GM19397 (cell line): ENCODE results near the gene OR52N4.
"Not testable (repeated sequence)": the region's sequence is repeated elsewhere in the genome, so short reads cannot be mapped to it uniquely, and the experiment has no call there.

ENCODE experiments used
- ATAC-seq: cut with Tn5 transposase; IDR thresholded peaks from one replicate; pipeline ENCODE4 v1.9.1; 2021; ENCODE audit warnings: mild to moderate bottlenecking, moderate library complexity; ENCODE audit not compliant: unreplicated experiment

OR52N4 gene

DNA sequence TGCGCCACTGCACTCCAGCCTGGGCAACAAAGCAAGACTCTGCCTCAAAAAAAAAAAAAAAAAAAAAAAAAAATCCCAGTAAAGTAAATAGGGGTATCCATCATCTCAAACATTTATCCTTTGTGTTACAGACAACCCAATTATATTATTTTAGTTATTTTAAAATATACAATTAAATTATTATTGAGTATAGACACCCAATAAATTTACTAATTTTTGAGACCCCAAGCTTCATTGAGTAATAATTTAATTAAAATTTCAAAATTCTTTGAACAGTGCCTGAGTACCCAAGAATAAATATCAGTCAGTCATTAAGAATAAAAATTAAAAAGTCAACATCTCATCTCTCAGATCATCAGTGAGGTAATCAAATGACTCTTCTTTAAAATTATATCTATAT, at the start of gene OR52N4:
TSS of gene OR52N4 (plus strand) at position 301 of the 400 bp plus-strand sequence. CDS start 498 bp downstream, outside the sequence.
- no peak for ATAC-seq

DNA sequence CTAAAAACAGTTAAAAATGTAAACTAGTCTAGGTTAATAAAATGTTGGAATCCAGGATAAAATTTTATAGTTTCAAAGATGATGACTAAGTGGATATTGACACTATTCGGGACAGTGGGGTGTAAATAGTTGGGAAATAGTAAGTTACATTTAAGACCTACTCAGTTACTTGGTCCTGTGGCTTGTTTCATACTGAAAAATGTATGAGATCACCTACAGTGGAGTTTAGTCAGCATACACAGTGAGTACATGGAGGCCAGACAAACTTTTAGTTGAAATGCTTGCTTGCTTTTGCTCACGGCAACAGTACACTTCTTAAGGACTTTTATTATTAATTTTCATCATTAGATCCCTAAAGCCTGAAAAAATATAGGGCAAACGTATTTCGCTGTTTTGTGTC, 48.4 kb upstream of the OR52N4 start:
- no peak for ATAC-seq

DNA sequence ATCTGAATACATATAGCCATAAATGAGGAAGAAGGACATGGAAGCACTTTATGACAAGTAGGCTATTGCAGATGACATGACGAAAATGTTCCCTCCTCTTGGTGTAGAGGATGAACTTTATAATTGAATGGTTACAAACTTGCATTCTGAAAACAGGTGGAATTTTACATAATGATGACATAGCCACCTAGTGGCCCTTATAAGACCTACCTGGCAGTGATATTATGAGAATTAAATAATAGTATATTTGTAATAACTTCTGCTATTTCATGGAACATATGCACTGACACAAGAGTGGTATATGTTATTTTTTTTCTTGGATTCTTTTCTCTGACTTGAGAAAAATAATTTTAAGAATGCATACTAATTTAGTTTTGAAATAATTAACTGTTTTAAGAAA, 41.5 kb upstream of the OR52N4 start:
- no peak for ATAC-seq

DNA sequence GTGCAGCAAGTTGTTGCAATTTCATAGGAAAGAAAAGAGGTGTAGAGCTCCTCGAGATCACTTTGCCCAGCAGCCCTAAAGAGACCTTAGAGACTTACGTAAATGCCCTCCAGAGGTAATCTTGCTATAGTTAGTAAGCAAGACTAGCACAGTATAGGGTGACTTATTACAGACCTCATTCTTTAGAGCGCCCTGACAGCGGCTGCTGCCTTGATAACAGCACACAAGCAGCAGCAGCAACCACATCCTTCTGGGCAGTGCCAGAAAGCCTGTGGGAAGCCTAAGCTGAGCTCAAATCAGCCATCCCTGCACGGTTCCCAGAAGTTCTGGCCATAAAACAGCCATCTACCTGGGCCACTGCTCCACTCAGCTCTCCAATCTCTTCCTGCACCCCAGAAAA, 40.3 kb upstream of the OR52N4 start:
- ATAC-seq: no peak

DNA sequence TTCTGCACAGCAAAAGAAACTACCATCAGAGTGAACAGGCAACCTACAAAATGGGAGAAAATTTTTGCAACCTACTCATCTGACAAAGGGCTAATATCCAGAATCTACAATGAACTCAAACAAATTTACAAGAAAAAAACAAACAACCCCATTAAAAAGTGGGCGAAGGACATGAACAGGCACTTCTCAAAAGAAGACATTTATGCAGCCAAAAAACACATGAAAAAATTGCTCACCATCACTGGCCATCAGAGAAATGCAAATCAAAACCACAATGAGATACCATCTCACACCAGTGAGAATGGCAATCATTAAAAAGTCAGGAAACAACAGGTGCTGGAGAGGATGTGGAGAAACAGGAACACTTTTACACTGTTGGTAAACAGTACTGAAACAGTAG, 37.5 kb upstream of the OR52N4 start:
- ATAC-seq: not testable (repeated sequence)

DNA sequence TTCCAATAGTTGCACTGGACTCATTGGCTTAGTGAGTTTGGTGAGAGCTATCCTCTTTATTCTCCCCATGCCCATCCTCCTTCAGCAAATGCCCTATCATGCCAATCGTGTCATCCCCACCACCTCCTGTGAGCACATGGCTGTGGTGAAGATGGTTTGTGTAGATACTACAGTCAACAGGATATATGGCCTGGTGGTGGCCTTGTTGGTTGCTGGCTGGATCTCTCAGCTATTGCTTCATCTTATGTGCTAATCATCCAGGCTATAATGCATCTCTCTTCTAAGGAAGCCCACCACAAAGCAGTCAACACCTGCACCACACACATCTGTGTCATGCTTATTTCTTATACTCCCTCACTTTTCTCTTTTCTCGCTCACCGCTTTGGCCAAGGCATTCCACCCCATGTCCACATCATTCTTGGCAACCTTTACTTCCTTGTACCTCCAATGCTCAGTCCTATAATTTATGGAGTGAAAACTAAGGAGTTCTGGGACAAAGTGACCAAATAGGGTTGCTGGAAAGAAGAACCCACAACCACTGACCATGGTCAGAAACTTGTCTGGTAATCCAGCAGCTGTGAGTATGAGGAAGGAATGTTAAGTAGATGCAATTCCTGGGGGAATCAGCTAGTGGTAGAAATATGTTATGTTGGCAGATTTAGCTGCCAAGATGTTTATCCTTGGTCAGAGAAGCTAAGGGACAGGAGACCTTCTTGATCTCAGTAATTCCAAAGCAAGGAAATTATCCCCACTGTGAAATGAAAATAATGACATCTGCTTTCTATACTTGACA, 34.1 kb upstream of the OR52N4 start:
- no peak for ATAC-seq

DNA sequence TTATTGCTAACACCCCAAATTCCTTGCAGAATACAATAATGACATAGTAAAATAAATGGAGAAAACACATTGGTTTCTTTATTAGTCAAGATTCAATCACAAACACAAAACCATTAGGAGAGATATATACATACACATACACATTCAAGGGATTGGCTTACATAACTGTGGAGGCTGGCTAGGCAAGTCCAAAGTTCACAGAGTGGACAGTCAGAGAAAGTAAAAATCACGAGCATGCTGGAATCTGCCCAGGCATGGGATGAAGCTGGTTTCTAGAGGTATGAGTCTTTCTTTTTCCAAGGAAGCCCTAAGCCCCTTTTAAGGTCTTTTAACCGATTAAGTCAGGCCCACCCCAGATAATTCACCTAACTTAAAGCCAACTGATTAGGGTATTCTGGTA, 31.4 kb upstream of the OR52N4 start:
- ATAC-seq: no peak

DNA sequence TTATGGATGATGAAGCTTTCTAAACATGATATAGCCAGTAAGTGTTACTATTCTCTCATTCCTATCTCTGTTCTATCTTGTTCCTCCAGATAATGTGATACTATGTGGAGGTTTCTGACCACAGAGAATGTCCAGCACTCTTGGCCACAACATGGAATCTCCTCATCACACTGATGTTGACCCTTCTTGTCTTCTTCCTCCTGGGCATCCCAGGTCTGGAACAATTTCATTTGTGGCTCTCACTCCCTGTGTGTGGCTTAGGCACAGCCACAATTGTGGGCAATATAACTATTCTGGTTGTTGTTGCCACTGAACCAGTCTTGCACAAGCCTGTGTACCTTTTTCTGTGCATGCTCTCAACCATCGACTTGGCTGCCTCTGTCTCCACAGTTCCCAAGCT, 27.7 kb upstream of the OR52N4 start:
- ATAC-seq: no peak

DNA sequence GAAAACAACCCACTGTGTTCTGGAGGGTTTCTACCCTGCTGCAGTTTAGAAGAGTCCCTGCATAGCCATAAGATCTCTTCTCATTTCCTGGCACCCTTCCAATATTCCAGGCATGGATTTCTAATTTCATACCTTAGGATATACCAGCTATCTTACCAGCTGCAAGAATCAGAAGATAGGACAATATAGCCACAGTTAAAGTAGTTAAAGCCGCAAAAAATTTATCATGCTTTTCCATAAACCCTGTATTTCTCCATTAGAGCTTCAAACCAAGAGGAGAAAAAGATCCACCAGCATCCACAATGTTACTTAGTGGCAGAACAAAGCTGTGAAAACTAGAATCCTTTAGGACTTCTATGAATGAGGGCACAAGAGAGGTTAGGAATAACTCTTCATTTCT, 26.4 kb upstream of the OR52N4 start:
- no peak for ATAC-seq

DNA sequence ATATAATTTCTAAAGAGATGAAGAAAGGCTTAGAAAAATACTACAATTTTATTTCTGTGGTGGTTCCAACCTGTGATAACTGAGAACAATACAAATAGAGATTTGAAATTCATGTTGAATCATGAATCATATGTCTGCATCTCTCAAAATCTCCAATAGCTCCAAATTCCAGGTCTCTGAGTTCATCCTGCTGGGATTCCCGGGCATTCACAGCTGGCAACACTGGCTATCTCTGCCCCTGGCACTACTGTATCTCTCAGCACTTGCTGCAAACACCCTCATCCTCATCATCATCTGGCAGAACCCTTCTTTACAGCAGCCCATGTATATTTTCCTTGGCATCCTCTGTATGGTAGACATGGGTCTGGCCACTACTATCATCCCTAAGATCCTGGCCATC, 17.6 kb upstream of the OR52N4 start, which contains the start of gene OR56B1:
TSS of gene OR56B1 (plus strand) at position 53 of the 400 bp plus-strand sequence. CDS start at position 122, 69 bp downstream.
- ATAC-seq: no peak

DNA sequence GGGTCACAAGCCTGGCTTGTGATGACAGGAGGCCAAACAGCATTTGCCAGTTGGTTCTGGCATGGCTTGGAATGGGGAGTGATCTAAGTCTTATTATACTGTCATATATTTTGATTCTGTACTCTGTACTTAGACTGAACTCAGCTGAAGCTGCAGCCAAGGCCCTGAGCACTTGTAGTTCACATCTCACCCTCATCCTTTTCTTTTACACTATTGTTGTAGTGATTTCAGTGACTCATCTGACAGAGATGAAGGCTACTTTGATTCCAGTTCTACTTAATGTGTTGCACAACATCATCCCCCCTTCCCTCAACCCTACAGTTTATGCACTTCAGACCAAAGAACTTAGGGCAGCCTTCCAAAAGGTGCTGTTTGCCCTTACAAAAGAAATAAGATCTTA, 17.0 kb upstream of the OR52N4 start:
- no peak for ATAC-seq

DNA sequence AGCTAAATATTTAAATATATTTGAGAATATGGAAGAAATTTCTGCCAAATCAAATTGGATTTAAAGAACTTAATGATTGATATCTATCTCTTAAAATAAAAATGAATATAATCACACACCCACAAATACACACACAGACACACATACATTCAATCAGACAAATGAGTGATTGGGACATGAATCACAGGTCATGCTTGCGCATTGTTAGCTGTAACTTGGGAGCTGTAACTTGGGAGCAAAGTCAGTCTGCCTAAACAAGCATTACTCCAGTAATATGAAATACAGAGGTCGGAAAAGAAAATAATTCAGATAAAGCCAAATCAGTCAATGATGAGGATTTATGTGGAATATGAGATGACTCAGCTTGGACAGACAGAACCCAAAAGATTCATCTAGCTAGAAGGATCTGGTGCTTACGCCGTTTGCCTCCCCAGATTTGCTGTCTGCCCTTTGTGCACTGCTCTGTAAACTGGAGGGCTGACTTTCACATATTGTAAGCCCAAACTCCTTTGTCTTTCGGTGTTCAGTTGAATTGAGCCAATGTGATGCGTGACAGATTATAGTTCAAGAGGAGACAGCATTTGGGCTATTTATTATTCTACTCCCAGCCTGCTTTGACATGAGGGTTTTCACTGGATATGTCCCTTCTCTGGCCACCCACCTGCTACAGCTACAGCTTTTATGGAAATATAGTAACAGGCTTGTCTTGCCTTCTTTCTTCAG, 16.2 kb upstream of the OR52N4 start:
- no peak for ATAC-seq

DNA sequence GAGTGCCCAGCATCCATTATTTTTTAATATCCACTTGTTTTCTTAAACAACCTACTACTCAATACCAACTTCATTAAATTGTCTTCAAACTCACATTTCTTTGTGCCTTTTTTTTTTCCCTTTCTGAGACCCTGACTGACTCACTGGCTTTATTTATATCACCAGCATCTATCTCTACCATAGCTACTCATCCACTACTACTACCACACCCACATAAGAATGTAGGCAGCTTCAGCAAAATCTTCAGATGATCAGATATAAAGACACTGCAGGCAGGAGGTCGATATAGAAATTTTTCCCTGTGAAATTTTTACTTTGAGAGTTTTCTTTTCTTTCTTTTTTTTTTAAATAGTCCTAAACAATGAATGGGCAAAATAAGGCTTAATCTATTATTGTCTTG, 15.6 kb upstream of the OR52N4 start:
- no peak for ATAC-seq

DNA sequence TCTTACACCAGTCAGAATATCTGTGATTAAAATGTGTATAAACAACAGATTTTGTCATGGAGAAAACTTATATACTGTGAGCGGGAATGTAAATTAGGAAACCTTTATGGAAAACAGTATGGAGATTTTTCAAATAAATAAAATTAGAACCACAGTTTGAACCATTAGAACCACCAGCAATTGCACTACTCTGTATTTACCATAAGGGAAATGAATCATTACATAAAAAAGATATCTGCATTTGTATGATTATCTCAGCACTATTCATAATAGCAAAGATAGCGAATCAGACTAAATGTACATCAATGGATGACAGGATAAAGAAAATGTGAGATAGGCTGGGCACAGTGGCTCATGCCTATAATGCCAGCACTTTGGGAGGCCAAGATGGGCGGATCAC, 7.4 kb upstream of the OR52N4 start:
- no peak for ATAC-seq

DNA sequence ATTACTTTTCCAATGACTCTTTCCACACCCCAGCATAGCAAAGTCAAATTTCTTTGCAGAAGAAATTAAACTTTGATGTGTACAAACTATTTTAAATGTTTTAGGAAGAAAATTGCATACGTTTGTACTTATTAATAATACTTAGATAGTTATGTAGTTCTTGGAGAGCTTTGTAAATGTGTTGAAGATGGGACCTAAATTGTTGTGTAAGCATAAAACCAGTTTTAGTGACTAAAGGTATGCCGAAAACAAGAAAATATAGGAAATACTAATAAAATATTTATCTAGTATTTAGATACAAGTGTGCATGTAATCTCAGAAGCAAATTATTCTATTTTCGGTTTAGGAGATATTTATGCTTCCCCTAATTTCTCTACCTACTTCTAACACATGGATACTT, 4.2 kb upstream of the OR52N4 start:
- ATAC-seq: no peak

DNA sequence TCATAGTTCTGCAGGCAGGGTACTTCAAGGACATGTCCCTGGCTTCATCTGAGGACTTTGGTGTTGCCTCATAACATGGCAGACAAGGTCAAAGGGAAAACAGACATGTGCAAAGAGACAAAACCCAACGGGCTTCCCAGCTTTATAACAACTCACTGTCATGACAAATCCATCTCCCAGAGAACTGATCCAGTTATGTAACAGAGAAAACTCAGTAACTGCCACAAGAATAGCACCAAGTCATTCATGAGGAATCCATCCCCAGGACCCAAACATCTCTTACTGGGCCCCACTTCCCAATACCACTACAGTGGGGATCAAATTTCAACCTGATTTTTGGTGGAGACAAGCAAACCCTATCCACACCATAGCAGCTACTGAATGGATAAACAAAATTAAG, 13.0 kb downstream of the OR52N4 start:
- ATAC-seq: no peak

DNA sequence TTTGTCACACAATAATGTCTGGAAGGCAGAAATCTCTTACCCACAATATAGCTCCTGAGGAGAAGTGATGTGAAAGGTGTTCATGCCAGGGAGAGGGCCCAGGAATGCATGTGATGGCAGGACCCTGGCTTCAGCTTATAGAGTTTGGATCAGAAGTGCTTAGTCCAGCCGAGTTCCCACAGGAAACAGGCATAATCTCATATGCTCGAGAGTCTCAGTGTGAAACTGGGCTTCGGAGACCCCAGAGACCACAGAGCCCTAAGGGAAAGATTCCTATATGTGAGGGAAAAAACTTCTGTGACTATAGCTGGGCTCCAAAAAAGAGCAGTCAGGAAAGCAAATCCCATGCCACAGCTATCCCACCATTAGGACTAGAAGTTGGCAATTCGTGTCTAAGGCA, 29.2 kb downstream of the OR52N4 start, which contains the start of gene OR52N5:
TSS of gene OR52N5 (minus strand) at position 101 of the 400 bp plus-strand sequence. CDS start 4,721 bp downstream, outside the sequence.
- ATAC-seq: no peak

DNA sequence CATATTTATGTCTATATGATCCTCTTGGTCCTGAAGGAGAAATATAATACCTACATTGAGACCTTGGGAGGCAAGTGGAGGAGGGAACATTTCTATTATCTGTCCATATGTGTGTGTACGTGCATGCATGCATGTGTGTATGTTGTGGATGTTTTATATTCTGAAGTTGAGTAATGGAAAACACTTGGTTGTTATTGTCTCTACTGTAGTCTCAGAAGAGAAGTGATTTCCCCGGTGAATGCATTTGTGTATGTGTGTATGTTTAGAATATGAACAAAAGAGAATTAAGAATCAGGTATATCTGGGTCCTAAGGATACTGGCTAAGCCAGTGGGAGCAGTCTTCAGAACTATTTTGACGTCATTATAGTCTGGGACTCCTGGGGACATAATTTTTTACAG, 37.1 kb downstream of the OR52N4 start, which contains the start of gene OR52N1:
TSS of gene OR52N1 (minus strand) at position 101 of the 400 bp plus-strand sequence. CDS start 2,449 bp downstream, outside the sequence.
- no peak for ATAC-seq

DNA sequence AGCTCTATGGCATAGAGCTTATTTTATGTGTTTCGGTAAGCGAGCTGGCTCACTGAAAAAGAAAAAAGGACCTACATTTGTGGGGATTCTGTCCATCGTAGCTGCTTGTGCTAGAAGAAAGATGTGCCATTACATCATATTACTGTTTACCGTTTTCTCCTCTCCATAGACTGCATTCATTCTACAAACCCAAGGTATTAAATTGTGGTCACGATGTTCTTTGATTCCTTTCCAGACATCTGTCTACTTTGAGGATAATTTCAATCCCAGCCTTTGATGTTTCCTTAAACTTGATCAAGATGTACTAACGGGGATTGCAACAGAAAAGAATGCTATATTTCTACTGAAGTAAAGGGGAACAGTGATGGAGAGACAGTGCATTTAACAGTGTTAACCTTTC, 42.5 kb downstream of the OR52N4 start:
- no peak for ATAC-seq

DNA sequence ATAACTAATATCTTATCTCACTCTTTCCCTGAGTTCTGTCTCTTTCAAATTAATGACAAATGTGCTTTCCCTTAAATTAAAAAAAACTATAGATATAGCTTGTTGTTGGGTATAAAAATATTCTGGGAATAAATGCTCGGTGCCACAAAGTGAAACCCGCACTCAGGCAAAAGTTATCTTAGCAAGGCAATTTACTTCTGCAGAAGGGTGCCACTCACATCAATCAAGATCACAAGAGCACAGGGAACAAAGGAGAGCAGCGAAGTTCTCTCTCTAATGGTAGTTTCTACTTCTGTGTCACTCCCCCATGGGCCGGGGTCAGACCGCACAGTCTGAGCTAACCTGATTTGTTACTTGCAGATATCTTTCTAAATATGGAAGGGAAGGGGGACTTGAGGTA, 49.9 kb downstream of the OR52N4 start:
- no peak for ATAC-seq
